HepG2 (cell line): ENCODE results near the gene ZNF433. TPM values are rescaled to one million over a fixed set of nuclear protein-coding genes. Genes with fewer than 3 reads are reported as not detected.

Experiments
- AFF4 ChIP-seq: sonication (generic); formaldehyde crosslinking; IDR thresholded peaks from 2 replicates; pipeline ENCODE4 v1.4.0; 2020; ENCODE audit warnings: missing genetic modification reagents
- AHR ChIP-seq: IDR thresholded peaks from 2 replicates; pipeline ENCODE4 v1.6.1; 2018; ENCODE audit warnings: missing genetic modification reagents, missing compliant biosample characterization
- GPBP1L1 ChIP-seq: sonication (generic); formaldehyde crosslinking; IDR thresholded peaks from 2 replicates; pipeline ENCODE4 v1.5.0; 2020; ENCODE audit warnings: mild to moderate bottlenecking, missing genetic modification reagents
- KIAA2018 ChIP-seq: sonication (generic); formaldehyde crosslinking; IDR thresholded peaks from 2 replicates; pipeline ENCODE4 v1.5.0; 2020; ENCODE audit warnings: mild to moderate bottlenecking, missing genetic modification reagents, borderline replicate concordance
- KMT2A ChIP-seq: sonication (generic); formaldehyde crosslinking; IDR thresholded peaks from 2 replicates; pipeline ENCODE4 v1.4.0; 2020; ENCODE audit warnings: missing genetic modification reagents
- MLX ChIP-seq: IDR thresholded peaks from 2 replicates; pipeline ENCODE4 v1.6.1; 2016
- ZBTB25 ChIP-seq: IDR thresholded peaks from 2 replicates; pipeline ENCODE4 v1.6.1; 2018; ENCODE audit warnings: missing genetic modification reagents
- ZBTB26 ChIP-seq: IDR thresholded peaks from 2 replicates; pipeline ENCODE4 v1.6.1; 2016; ENCODE audit warnings: missing compliant biosample characterization, missing genetic modification reagents, borderline replicate concordance
- ZNF121 ChIP-seq: sonication (generic); formaldehyde crosslinking; IDR thresholded peaks from 2 replicates; pipeline ENCODE4 v1.5.0; 2020; ENCODE audit warnings: mild to moderate bottlenecking, missing genetic modification reagents
- ZNF605 ChIP-seq: sonication (generic); formaldehyde crosslinking; IDR thresholded peaks from 2 replicates; pipeline ENCODE4 v1.8.0; 2022; ENCODE audit warnings: mild to moderate bottlenecking, missing genetic modification reagents
- ZSCAN21 ChIP-seq: sonication (generic); formaldehyde crosslinking; IDR thresholded peaks from 2 replicates; pipeline ENCODE4 v1.8.0; 2022; ENCODE audit warnings: mild to moderate bottlenecking, missing genetic modification reagents, moderate library complexity, borderline replicate concordance
- polyA plus RNA-seq, 8 experiments: library from polyadenylated mRNA; depleted of rRNA in 3 of 8; stranded (reverse) in 7 of 8; unstranded in 1 of 8; fragments of >200 nt; fragmentation: Illumina TruSeq in 4 of 8; extraction: Trizol in 4 of 8; gene quantifications; 2 replicates each; pipeline versions ENCODE4 v1.2.1 to v1.2.3, GENCODE V29; 2011 to 2016; ENCODE audit warnings: low read depth in 4 of 8, missing spikeins in 1 of 8, mixed read lengths in 1 of 8; ENCODE audit not compliant: insufficient read depth in 1 of 8
- total RNA-seq, 5 experiments: library from RNA; depleted of rRNA; stranded (reverse); fragments of >200 nt; fragmentation: Illumina TruSeq; extraction: Trizol; gene quantifications; 2 replicates each; pipeline ENCODE4 v1.2.3, GENCODE V29; 2016; ENCODE audit warnings: low read depth in 1 of 5

ZNF433 gene
- total and polyA plus RNA-seq, 2 of the 13 experiments (the other 11 are each of a cell fraction or from before 2014, with no cell fraction given): 1.8 to 4.9 TPM

GRCh38 chr19:12052497-12053169 lies 17.2 kb upstream of the ZNF433 start, which contains the start of gene ZNF878 (continued):
- TF ChIP-seq AFF4 (CRISPR knock-in tag) (peak; percentile 94), KMT2A (CRISPR knock-in tag) (peak; percentile 92), AHR (CRISPR knock-in tag) (no peak; the same call in 1 of the 2 replicates), KIAA2018 (no peak), ZNF121 (CRISPR knock-in tag) (peak; percentile 31; the same call in 1 of the 2 replicates), ZSCAN21 (CRISPR knock-in tag) (no peak; the same call in 1 of the 2 replicates), MLX (CRISPR knock-in tag) (0 out of 2 replicates have a peak, but pooled peaks have one; percentile 18), ZNF605 (CRISPR knock-in tag) (peak; percentile 67; the same call in 1 of the 2 replicates), GPBP1L1 (CRISPR knock-in tag) (no peak), ZBTB26 (peak; percentile 47; the same call in 1 of the 2 replicates), ZBTB25 (CRISPR knock-in tag) (peak; percentile 73)
